RKO (cell line): Measurements from ENCODE around the gene FAM9C.
"Not testable (repeated sequence)": the region's sequence is repeated elsewhere in the genome, so short reads cannot be mapped to it uniquely, and the experiment has no call there.

Experiments
- DNase-seq: peaks from one replicate; pipeline ENCODE4 v3.0.0-alpha.2; 2016; ENCODE audit warnings: low spot score

The FAM9C gene

DNA sequence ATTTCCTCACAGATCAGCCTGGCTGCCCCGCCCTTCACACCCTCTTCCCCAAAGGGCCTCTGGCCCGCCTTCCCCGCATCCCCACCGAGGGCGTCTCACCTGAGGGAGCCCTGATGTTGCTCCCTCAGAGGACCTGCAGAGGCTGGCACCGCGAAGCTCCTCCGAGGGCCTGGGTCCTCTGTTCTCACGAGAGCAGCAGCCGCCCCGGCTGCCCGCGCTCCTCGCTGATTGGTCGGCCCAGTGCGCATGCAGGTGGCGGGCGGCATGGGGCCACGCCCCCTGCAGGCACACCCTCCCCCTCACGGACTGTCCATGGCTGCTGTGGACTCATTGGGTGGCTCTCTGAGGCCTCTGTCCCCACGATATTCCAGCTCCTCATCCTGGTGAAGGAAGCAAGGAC, at the start of gene FAM9C:
Gene FAM9C (minus strand): TSS at position 180 of the 400 bp plus-strand sequence. CDS start 831 bp downstream, outside the sequence.
- DNase-seq, result no peak

- no peak for DNase-seq
These were observed 49.2 kb upstream of the FAM9C start for GRCh38 chrX:13093529-13094140.

- no peak for DNase-seq
These were observed 48.1 kb upstream of the FAM9C start for GRCh38 chrX:13092455-13092941.

- no peak for DNase-seq
These were observed 46.8 kb upstream of the FAM9C start for GRCh38 chrX:13091111-13091765.

DNA sequence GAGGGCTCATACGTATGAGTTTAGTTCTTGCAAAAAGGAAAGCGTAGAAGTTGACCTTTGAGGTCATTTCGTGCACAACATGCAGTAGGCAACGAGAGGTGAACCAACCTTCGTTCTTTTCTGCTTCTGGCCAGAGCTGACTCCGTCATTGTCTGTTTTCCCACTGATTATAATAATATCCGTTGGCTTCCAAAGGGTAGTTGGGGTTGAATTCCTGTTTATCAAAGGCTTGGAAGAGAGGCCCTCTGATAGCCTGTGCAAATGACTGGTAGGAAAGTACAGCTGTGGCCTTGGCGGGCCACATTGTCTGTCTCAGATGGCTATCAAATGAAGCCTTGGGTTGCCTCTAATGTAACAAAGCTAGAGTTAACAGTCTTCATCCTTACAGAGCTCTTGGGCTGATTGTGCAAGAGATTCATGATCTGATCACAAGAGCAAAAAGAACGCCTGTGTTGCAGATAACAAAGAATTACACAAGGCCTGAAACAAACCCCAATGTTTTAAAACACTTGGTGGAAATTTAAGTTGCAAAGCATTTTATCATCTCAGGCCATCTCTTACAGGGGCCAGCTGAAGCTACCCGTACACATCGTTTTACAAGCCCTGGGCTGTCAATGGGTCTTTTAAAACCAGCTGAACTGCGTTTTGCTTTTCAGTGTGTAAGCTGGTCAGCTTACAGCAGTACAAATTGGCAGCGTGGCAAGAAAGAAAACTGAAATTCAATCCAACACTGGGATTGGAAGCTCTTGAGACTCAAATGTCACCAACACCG, 46.1 kb upstream of the FAM9C start:
- DNase-seq, result no peak

DNA sequence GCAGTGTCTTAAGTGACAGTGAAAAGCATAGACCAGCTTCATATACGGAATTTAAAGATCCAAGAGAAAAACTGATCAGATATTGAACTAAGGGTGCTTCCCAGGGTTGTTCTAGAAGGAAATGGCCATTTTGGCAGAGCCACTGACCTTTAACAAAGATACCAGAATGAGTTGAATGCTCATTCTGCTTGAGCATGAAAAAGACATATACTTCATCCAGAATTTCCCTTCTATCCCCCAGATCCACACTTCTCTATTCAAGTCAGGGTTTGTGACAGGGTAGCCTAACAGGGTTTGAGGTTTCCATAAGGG, 45.6 kb upstream of the FAM9C start:
- DNase-seq, result no peak

- DNase-seq, result no peak
These were observed 43.7 kb upstream of the FAM9C start for GRCh38 chrX:13088156-13088487.

DNA sequence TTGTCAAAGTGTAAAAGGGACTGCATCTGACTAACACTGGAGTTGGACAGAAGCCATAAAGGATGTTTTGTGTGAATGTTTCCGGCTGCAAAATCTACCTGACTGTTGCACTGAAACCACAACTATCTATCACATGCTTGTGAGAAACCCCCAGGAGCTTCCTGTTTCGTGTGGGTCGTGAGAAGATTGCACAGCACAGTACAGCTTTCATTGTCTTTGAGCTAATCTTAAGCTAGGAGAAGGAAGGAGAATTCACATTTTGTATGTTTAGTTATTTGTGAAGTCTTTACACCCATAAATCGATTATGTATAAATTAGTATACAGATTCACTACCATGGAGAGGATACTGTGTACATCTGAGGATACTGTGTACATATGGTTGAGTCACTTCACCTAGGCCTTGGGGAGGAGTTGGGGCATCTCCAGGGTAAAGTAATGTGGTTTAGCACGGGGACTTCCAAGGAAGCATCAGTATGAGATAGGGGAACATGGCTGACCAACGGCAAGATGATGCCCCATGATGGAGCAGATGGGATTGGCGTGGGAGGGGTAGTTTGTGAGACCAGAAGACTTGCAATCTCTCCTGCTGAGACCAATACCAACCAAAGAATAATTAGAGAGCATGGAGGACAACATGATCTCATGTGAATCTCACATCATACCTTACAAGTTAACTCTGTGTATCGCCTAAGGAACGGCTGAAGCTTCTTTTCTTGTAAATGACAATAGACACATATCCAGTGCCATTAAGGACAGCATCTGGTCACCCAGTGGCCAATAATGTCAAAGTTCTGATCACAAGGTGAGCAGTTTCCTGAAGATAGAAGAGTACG, 43.1 kb upstream of the FAM9C start:
- DNase-seq, result no peak

DNA sequence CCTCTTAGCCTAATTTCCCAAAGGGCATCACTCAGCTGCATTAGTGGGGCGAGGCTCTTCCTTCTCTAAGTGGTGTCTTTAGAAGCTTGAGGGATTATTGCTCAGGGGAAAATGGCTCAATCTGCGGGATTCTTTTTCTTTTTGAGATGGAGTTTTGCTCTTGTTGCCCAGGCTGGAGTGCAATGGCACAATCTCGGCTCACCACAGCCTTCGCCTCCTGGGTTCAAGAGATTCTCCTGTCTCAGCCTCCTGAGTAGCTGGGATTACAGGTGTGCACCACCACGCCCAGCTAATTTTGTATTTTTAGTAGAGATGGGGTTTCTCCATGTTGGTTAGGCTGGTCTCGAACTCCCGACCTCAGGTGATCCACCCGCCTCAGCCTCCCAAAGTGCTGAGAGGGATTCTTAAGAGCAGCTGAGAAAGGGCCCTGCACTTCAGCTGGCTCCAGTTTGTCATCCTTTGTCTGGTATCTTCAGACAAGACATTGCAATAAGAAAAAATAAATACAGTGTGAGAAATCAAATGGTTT, 42.4 kb upstream of the FAM9C start:
- DNase-seq, result not testable (repeated sequence)

DNA sequence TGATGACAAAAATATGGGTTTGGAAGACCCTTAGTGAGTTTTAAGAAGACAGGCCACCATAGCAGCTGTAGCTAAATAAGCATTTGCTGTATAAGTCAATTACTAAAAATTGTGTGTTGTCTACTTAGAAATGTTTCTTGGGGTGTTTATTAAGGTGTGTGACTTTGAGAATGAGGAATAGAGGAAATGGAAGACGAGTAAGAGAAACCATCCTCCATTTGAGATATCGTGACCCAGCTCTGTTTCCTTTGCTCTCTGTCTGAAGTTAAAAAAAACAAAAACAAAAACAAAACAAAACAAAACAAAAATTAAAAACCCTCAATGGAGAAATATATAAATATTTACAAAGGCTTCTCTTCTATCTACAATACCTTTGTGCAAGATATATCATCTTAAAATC, 41.7 kb upstream of the FAM9C start:
- DNase-seq, result no peak

DNA sequence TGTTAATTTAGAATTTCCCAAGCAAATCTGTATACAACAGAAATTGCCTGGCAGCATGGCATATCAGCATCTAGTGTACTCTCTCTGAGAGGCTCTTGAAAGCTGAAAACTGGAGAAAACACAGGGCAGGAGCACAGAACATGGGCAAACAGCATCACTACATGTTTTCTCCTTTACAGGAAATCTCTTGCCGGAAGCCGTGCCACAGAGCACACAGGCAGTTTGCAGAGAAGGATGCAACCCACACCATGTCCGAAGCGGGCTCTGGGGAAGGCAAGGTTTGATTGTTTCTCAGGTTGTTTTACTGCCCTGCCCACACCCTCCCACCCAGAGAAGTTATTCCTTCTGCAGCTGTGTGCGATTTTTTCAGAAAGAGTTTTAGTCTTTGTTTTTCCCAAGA, 41.1 kb upstream of the FAM9C start:
- DNase-seq, result no peak

GRCh38 chrX:13084611-13085010, 40.2 kb upstream of the FAM9C start:
- DNase-seq, result no peak

DNA sequence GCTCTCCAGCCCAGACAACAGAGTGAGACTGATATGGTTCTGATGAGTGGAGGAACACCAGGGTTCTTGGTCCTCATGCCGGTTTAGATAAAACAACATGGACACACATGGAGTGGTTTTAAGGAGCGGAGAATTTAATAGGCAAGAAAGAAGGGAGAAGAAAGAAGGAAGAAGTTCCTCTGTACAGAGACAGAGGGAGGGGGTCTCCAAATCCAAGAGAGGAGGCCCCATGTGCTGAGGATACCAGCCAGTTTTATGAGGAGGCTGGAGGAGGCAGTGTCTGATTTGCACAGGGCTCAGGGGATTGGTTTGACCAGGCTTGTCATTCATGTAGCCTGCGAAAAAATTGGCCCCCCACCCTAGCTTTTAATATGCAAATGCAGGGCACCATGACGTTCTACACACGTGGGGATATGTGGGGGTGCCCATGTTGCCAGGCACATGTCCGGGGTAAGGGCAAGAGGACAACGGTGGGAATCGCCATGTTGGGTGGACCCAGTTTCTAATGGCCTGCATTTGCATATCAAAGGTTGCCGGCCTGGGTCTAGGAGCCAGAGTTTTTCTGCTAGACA, 39.4 kb upstream of the FAM9C start:
- DNase-seq, result not testable (repeated sequence)

DNA sequence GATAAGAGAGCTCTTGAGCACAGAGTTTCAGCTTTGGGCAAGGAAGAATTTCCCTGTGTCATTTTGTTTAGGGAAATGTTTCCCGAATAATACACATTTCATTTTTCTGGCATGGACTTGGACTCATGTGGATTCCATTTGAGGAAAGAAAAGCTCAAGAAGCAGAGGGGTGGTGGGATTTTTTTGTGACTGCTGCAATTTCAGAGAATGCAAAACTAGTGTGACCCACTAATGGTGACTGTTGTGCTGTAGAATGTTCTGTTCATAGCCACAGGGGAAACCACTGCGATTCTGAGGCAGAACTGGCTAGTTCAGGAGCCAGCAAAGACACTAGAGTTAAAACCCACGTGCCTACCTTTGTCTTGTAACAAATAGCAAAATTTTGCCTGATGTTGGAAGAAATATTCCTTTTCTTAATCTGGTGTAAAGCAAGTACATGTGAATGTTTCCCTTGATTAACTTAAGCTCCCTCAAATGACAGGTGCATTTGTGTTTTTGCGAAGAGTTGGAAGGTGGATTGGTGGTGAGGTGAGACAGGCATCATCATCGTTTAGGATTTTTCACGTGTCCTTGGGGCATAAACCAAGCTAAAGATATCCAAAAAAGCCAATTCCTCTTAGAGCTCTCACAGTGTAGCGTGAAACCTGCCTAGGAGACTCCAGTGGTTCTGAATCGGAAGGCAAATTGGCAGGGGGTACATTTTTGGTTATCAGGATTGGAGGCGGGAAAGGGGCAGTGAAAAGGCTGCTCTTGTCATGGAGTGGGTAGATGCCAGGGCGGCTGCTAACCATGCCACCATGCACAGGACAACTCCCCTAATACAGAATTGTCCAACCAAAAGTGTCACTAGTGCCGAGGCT, 38.0 kb upstream of the FAM9C start:
- no peak for DNase-seq

DNA sequence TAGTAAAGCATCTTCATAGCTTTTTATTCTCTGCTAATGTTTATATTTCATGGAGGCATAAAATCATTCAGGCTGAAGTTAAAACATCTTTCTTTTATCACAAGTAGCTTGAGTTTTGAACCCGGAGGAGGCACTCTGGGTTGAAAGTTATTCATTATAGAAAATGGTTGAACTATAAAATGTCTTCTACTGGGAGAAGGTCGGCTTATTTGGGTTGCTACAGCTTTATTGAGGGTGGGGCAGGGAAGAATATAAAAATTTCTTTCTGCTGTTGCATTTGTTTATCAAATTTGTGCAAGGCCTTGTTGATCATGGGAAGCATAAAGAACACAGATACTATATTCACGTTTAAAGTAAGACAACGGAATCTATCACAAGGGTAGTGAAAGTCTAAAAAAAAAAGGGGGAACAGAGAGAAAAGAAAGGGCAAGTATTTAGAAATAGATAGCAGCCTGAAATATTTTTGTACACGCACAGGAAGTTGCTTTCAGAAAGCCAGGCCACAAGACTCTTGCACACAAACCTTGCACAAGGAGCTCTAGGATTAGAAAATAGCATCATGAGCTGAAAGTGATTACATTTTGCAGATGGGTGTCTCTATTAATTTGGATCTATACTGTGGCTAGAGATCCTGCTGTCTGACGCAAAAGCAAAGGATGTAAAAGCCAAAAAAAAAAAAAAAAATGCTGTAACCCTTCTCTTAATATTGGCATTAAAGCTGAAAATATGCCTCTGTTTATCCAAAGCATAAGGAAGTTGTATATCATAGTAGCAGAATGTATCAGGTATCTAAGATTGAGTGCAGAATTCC, 37.2 kb upstream of the FAM9C start:
- no peak for DNase-seq

DNA sequence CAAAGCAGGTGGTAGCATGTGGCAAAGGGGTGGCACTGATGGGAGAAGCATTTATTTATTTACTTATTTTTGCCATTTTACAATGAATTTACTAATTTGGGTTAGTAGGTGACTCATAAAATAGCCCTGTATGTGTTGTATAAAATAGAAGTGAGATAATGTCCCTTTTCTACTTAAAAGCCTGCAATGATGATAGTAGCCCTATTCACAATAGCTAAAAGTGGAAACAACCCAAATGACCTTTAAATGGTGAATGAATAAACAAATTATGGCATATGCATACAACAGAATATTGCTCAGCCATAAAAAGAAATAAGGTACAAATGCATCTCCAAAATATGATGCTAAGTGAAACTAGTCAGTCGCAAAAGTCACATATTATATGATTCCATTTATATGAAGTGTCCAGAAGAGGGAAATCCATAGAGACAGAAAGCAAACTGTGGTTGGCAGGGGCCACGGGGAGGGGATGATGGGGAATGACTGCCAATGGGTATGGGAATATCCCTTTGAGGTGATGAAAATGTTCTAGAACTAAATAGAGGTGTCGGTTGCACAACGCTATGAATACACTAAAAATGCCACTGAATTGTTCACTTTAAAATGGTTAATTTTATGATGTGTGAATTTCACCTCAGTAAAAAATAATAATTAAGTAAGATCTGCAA, 35.8 kb upstream of the FAM9C start:
- DNase-seq, result no peak

DNA sequence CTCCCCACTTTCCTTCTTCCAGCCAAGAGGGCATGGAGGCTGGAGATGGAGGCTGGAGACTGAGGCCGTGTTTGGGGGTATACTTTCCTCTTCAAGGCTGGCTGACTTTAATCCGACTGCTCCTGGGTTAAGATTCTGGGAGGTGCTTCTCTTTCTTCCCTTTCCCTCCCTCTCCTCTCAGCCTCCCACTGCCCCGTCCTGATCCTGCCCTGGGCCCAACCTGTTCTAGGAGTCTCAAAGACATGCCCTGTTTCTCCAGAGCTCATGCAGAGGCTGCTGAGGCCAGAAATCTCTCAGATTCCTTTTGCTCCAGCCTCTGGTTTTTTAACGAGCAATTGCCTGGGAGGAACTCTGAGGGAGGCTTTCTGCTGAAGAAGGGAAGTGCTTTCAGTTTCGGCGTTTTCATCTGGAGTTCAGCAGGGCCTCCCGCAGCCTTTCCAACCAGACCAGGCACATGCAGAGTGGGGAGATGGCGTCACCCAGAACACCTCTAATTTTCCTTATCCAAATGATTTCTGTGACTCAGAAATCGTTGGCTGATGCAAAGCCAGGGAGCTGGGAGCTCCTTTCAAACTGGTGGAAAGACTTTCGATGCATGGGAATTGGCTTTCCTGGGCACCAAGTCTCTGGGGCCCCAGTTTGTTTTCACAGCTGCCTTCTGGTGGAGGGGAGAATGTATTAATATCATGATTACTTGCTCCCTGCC, 34.5 kb upstream of the FAM9C start:
- no peak for DNase-seq

DNA sequence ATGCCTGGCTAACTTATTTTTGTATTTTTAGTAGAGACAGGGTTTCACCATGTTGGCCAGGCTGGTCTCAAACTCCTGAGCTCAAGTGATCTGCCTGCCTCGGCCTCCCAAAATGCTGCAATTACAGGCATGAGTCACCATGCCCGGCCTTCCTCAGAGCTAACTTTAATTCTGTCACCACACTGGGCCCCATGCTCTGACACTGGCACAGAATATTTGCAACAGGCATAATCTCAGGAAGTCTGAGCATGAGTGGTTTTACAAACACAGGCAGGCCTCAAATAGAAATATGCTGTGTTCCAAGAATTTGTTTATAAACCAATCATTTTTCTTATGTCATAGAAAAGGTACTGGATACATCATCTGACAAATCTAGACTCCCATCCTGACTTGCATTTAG, 32.7 kb upstream of the FAM9C start:
- DNase-seq, result no peak
